Measurements from ENCODE around the gene HOMER2. TPM values are rescaled to one million over a fixed set of nuclear protein-coding genes. Genes with fewer than 3 reads are reported as not detected.

Gene HOMER2
- total and polyA plus RNA-seq, 2 donors = 5.7 to 7.8 TPM

GRCh38 chr15:82852941-82853561 lies 99.5 kb downstream of the HOMER2 start:
- 26% methylated on average over 16 of the region's 16 CpGs for WGBS
- Histone ChIP-seq H3K27ac (ENCODE audit: low read depth in 1 of 2, low read length in 1 of 2) (peak overlapping the region in 1 of 2 donors; percentile 55), H3K9me3 (ENCODE audit: control insufficient read depth in 2 of 2, insufficient read depth in 1 of 2, low read length in 1 of 2) (no peaks in the 10 kb centered on the region), H3K4me3 (ENCODE audit: low read length in 2 of 2) (peak overlapping the region in 1 of 2 donors; percentile 17), H3K27me3 (ENCODE audit: control insufficient read depth in 2 of 2, insufficient read depth in 1 of 2, low read length in 1 of 2) (no peaks in the 10 kb centered on the region), H3K4me1 (ENCODE audit: control insufficient read depth in 2 of 2, insufficient read depth in 2 of 2, low read length in 2 of 2) (peaks cover 26 to 43% of the 10 kb centered on the region in 2 donors), H3K36me3 (ENCODE audit: control insufficient read depth in 2 of 2, insufficient read depth in 2 of 2, low read length in 1 of 2) (no peaks in the 10 kb centered on the region)
- DNase-seq (ENCODE audit: low read depth in 6 of 9, low spot score in 9 of 9) = peak in 4 of 9 donors; percentile 19 to 68 (median 37)

- WGBS = 92% methylated on average over 9 of the region's 9 CpGs
- Histone ChIP-seq H3K4me3 (ENCODE audit: low read length in 2 of 2) (no peak overlapping the region), H3K27me3 (ENCODE audit: control insufficient read depth in 2 of 2, insufficient read depth in 1 of 2, low read length in 1 of 2) (no peaks in the 10 kb centered on the region), H3K9me3 (ENCODE audit: control insufficient read depth in 2 of 2, insufficient read depth in 1 of 2, low read length in 1 of 2) (no peaks in the 10 kb centered on the region), H3K36me3 (ENCODE audit: control insufficient read depth in 2 of 2, insufficient read depth in 2 of 2, low read length in 1 of 2) (no peaks in the 10 kb centered on the region), H3K27ac (ENCODE audit: low read depth in 1 of 2, low read length in 1 of 2) (no peak overlapping the region), H3K4me1 (ENCODE audit: control insufficient read depth in 2 of 2, insufficient read depth in 2 of 2, low read length in 2 of 2) (peaks cover 26 to 43% of the 10 kb centered on the region in 2 donors)
- no peak for DNase-seq (ENCODE audit: low read depth in 6 of 9, low spot score in 9 of 9)
Measured at GRCh38 chr15:82851981-82852511, 100.5 kb downstream of the HOMER2 start.

DNA sequence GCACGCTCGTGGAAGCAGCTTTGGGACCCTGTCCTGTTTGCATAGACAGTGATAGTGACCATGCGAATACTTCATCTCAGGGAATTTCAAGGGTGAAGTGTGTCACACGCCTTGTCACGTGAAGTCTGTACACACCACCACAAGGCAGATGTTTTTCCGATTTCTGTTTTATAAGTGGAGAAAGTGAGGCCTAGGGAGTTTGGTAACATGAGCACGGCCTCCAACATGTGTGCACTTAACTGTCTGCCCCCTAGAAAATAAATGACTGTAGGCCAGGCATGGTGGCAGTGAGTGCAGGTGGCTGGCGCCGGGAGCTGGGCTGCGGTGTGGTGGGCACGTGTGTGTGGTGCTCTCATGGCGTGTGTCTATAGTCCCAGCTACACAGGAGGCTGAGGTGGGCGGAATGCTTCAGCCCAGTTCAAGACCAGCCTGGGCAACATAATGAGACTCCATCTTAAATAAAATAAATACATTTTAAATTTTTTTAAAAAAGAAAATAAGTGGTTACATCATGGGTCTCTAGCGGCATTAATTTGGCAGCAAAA lies 101.1 kb downstream of the HOMER2 start:
- Histone ChIP-seq H3K9me3 (ENCODE audit: control insufficient read depth in 2 of 2, insufficient read depth in 1 of 2, low read length in 1 of 2) (no peaks in the 10 kb centered on the region), H3K36me3 (ENCODE audit: control insufficient read depth in 2 of 2, insufficient read depth in 2 of 2, low read length in 1 of 2) (no peaks in the 10 kb centered on the region), H3K27ac (ENCODE audit: low read depth in 1 of 2, low read length in 1 of 2) (no peak overlapping the region), H3K4me1 (ENCODE audit: control insufficient read depth in 2 of 2, insufficient read depth in 2 of 2, low read length in 2 of 2) (peaks cover 26 to 43% of the 10 kb centered on the region in 2 donors), H3K4me3 (ENCODE audit: low read length in 2 of 2) (no peak overlapping the region), H3K27me3 (ENCODE audit: control insufficient read depth in 2 of 2, insufficient read depth in 1 of 2, low read length in 1 of 2) (no peaks in the 10 kb centered on the region)
- DNase-seq (ENCODE audit: low read depth in 6 of 9, low spot score in 9 of 9) = no peak
- WGBS = 83% methylated on average over 14 of the region's 14 CpGs

GRCh38 chr15:82850731-82851130 lies 101.8 kb downstream of the HOMER2 start:
- DNase-seq (ENCODE audit: low read depth in 6 of 9, low spot score in 9 of 9) = peak in 2 of 9 donors; percentile 16 to 26
- Histone ChIP-seq H3K4me1 (ENCODE audit: control insufficient read depth in 2 of 2, insufficient read depth in 2 of 2, low read length in 2 of 2) (peaks cover 26 to 43% of the 10 kb centered on the region in 2 donors), H3K27ac (ENCODE audit: low read depth in 1 of 2, low read length in 1 of 2) (no peak overlapping the region), H3K27me3 (ENCODE audit: control insufficient read depth in 2 of 2, insufficient read depth in 1 of 2, low read length in 1 of 2) (no peaks in the 10 kb centered on the region), H3K4me3 (ENCODE audit: low read length in 2 of 2) (no peak overlapping the region), H3K36me3 (ENCODE audit: control insufficient read depth in 2 of 2, insufficient read depth in 2 of 2, low read length in 1 of 2) (no peaks in the 10 kb centered on the region), H3K9me3 (ENCODE audit: control insufficient read depth in 2 of 2, insufficient read depth in 1 of 2, low read length in 1 of 2) (no peaks in the 10 kb centered on the region)
- 65% methylated on average over 7 of the region's 7 CpGs for WGBS

DNA sequence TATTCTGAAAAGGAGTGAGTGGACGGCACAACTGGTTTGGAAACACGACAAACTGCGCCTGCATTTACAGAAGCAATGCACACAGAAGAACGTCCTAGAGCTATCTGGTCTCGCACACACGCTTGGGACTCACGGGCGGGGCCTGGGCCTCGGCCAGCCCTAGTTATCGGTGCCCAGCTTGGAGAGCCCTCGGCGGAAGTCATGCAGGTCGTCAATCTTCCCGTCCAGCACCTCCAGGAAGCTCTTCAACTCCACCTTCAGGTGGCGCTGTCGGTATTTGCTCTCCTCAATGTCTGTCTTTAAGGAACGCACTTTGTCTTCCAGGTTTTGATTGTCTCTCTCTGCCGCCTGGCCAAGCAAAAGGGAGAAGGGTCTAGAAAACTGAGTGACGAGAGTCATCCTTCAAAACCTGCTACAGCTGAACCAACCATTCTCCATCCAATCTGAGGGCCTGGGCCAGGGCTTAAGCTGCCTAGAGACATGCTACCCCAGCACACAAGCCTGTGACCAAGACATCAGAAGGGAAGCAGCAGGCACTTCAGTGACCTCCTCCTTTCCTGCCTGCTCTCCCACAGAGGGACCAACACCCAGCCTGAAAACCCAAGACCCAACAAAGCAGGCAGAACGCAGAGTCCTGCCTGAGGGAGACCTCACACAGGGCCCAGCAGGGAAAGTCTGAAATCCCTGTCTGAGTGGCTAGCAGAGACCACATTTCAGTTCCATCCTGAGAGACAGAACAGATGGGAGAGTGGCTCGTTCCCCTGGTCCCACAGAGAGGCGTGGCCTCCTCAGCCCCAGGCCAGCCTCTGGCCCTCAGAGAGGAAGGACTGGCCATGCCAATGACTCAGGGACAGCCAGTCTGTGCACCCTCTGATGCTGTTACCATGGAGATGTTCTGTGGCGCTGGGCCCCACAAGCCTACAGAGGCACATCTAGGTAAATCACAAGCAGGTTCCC lies 102.7 kb downstream of the HOMER2 start:
- H3K27ac ChIP-seq (ENCODE audit: low read depth in 1 of 2, low read length in 1 of 2) = peak overlapping the region in 1 of 2 donors; percentile 61
- DNase-seq (ENCODE audit: low read depth in 6 of 9, low spot score in 9 of 9) = peak; percentile 49 to 91 (median 77)
- H3K36me3 ChIP-seq (ENCODE audit: control insufficient read depth in 2 of 2, insufficient read depth in 2 of 2, low read length in 1 of 2) = no peaks in the 10 kb centered on the region
- WGBS = 37% methylated on average over 23 of the region's 23 CpGs
- H3K9me3 ChIP-seq (ENCODE audit: control insufficient read depth in 2 of 2, insufficient read depth in 1 of 2, low read length in 1 of 2) = no peaks in the 10 kb centered on the region
- peaks cover 29 to 44% of the 10 kb centered on the region in 2 donors for H3K4me1 ChIP-seq (ENCODE audit: control insufficient read depth in 2 of 2, insufficient read depth in 2 of 2, low read length in 2 of 2)
- no peak overlapping the region for H3K4me3 ChIP-seq (ENCODE audit: low read length in 2 of 2)
- no peaks in the 10 kb centered on the region for H3K27me3 ChIP-seq (ENCODE audit: control insufficient read depth in 2 of 2, insufficient read depth in 1 of 2, low read length in 1 of 2)

DNA sequence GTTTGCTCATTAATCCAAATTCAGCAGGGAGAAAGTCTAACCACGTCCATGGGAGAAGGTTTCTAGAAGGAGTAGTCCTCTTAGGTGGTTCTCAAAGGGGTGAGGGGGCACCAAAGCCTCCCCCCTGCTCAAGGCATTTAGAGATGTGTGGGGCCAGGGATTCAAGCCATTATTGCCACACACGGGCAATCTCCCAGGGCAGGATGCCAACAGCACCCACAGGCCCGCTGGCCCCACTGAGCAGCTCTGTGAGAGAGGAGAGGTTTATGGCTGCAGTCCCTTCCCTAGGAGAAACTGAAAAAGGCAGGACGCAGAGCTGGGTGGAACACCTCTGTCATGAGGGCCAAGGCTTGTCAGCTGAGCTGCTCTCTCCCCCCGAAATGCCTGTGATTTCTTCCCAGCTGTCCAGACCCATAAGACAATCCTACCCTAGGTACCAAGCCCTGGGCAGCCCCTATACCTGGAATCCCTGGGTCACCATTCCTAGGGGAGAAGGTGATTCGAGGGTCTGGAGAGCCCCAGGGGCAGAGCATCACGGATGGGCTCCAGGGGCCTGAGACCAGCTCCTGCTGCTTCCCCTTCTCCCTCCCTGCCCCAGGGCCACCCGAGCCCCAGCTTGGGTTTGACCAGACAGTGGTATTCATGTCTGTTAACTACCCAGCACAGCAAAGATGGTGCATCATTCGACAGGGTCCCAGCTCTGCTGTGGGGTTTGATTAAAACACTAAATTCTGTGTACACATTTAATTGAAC lies 104.1 kb downstream of the HOMER2 start:
- Histone ChIP-seq H3K9me3 (ENCODE audit: control insufficient read depth in 2 of 2, insufficient read depth in 1 of 2, low read length in 1 of 2) (no peaks in the 10 kb centered on the region), H3K4me1 (ENCODE audit: control insufficient read depth in 2 of 2, insufficient read depth in 2 of 2, low read length in 2 of 2) (peaks cover 29 to 41% of the 10 kb centered on the region in 2 donors), H3K4me3 (ENCODE audit: low read length in 2 of 2) (no peak overlapping the region), H3K27ac (ENCODE audit: low read depth in 1 of 2, low read length in 1 of 2) (no peak overlapping the region), H3K36me3 (ENCODE audit: control insufficient read depth in 2 of 2, insufficient read depth in 2 of 2, low read length in 1 of 2) (no peaks in the 10 kb centered on the region), H3K27me3 (ENCODE audit: control insufficient read depth in 2 of 2, insufficient read depth in 1 of 2, low read length in 1 of 2) (no peaks in the 10 kb centered on the region)
- 87% methylated on average over 9 of the region's 9 CpGs for WGBS
- DNase-seq (ENCODE audit: low read depth in 6 of 9, low spot score in 9 of 9) = no peak

DNA sequence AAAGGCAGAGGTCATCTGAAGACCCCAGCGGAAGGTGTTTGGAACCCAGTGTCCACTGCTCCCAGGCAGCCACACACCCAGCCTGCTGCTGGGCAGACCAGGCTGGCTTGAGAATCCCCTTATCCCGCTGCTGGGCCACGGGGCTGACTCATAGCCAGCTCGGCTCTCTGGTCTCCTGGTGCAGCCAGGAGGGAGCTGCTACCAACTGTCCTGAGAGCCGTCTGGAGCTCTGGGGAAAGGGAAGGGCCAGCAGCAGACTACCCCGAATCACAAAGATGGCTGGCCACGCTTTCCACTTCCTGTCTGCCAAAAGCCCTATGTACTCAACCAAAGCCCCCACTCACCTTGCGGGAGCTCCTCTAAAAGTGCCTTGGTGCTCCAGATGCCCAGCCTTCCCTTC lies 104.8 kb downstream of the HOMER2 start:
- Histone ChIP-seq H3K27me3 (ENCODE audit: control insufficient read depth in 2 of 2, insufficient read depth in 1 of 2, low read length in 1 of 2) (no peaks in the 10 kb centered on the region), H3K27ac (ENCODE audit: low read depth in 1 of 2, low read length in 1 of 2) (no peak overlapping the region), H3K9me3 (ENCODE audit: control insufficient read depth in 2 of 2, insufficient read depth in 1 of 2, low read length in 1 of 2) (no peaks in the 10 kb centered on the region), H3K36me3 (ENCODE audit: control insufficient read depth in 2 of 2, insufficient read depth in 2 of 2, low read length in 1 of 2) (no peaks in the 10 kb centered on the region), H3K4me1 (ENCODE audit: control insufficient read depth in 2 of 2, insufficient read depth in 2 of 2, low read length in 2 of 2) (peaks cover 22 to 34% of the 10 kb centered on the region in 2 donors), H3K4me3 (ENCODE audit: low read length in 2 of 2) (no peak overlapping the region)
- DNase-seq (ENCODE audit: low read depth in 6 of 9, low spot score in 9 of 9) = no peak
- WGBS = 86% methylated on average over 8 of the region's 8 CpGs

- Histone ChIP-seq H3K9me3 (ENCODE audit: control insufficient read depth in 2 of 2, insufficient read depth in 1 of 2, low read length in 1 of 2) (no peaks in the 10 kb centered on the region), H3K27me3 (ENCODE audit: control insufficient read depth in 2 of 2, insufficient read depth in 1 of 2, low read length in 1 of 2) (no peaks in the 10 kb centered on the region), H3K36me3 (ENCODE audit: control insufficient read depth in 2 of 2, insufficient read depth in 2 of 2, low read length in 1 of 2) (no peaks in the 10 kb centered on the region), H3K4me1 (ENCODE audit: control insufficient read depth in 2 of 2, insufficient read depth in 2 of 2, low read length in 2 of 2) (peaks cover 19 to 26% of the 10 kb centered on the region in 2 donors), H3K4me3 (ENCODE audit: low read length in 2 of 2) (no peak overlapping the region), H3K27ac (ENCODE audit: low read depth in 1 of 2, low read length in 1 of 2) (no peak overlapping the region)
- no peak for DNase-seq (ENCODE audit: low read depth in 6 of 9, low spot score in 9 of 9)
- WGBS = 95% methylated on average over 4 of the region's 4 CpGs
Measured at GRCh38 chr15:82846621-82847020, 105.9 kb downstream of the HOMER2 start.
